H1 (cell line): ENCODE data around the gene MVP.

Source experiments
- BACH1 ChIP-seq: IDR thresholded peaks from 2 replicates; pipeline ENCODE4 v1.6.1; 2012; ENCODE audit warnings: low read length, improper control_type of control experiment
- CTCF ChIP-seq, 3 experiments: IDR thresholded peaks; 1 replicate in 2 of 3; 2 replicates in 1 of 3; pipeline versions ENCODE4 v1.5.1 to v1.6.1; 2011; ENCODE audit warnings: low read length in 3 of 3, mild to moderate bottlenecking in 3 of 3, inconsistent platforms in 2 of 3, low read depth in 1 of 3, moderate library complexity in 1 of 3; ENCODE audit not compliant: insufficient read depth in 1 of 3; ENCODE audit errors: control extremely low read depth in 1 of 3
- FOSL1 ChIP-seq: IDR thresholded peaks from 2 replicates; pipeline ENCODE4 v1.6.1; 2011; ENCODE audit warnings: mild to moderate bottlenecking, low read depth, low read length, moderate library complexity; ENCODE audit not compliant: insufficient read depth
- JUND ChIP-seq: IDR thresholded peaks from 2 replicates; pipeline ENCODE4 v1.6.1; 2011; ENCODE audit warnings: mild to moderate bottlenecking, improper control_type of control experiment, low read length
- NRF1 ChIP-seq: IDR thresholded peaks from 2 replicates; pipeline ENCODE4 v1.6.1; 2011; ENCODE audit warnings: mild to moderate bottlenecking, low read depth, low read length, improper control_type of control experiment
- POLR2A ChIP-seq, 2 experiments: IDR thresholded peaks; 1 replicate in 1 of 2; 2 replicates in 1 of 2; pipeline ENCODE4 v1.6.1; 2011; ENCODE audit warnings: low read depth in 2 of 2, low read length in 2 of 2, mild to moderate bottlenecking in 2 of 2; ENCODE audit errors: control extremely low read depth in 1 of 2
- RAD21 ChIP-seq, 2 experiments: IDR thresholded peaks in 1 of 2; conservative IDR thresholded peaks in 1 of 2; 2 replicates each; pipeline ENCODE4 v1.6.1; 2011; ENCODE audit warnings: low read depth in 2 of 2, low read length in 2 of 2, improper control_type of control experiment in 1 of 2, inconsistent platforms in 1 of 2, mild to moderate bottlenecking in 1 of 2, moderate library complexity in 1 of 2
- RBBP5 ChIP-seq: IDR thresholded peaks from 2 replicates; pipeline ENCODE4 v1.7.1; 2012; ENCODE audit warnings: low read depth, mild to moderate bottlenecking, inconsistent platforms, low read length, moderate library complexity, borderline replicate concordance
- SP1 ChIP-seq: IDR thresholded peaks from 2 replicates; pipeline ENCODE4 v1.6.1; 2011; ENCODE audit warnings: low read depth, low read length
- SRF ChIP-seq: IDR thresholded peaks from 2 replicates; pipeline ENCODE4 v1.6.1; 2011; ENCODE audit warnings: mild to moderate bottlenecking, low read depth, low read length, moderate library complexity
- TAF1 ChIP-seq: IDR thresholded peaks from 2 replicates; pipeline ENCODE4 v1.6.1; 2011; ENCODE audit warnings: mild to moderate bottlenecking, low read depth, low read length
- YY1 ChIP-seq: IDR thresholded peaks from 2 replicates; pipeline ENCODE4 v1.6.1; 2011; ENCODE audit warnings: low read depth, mild to moderate bottlenecking, low read length

- TF ChIP-seq BACH1 (no peak), SRF (no peak), YY1 (no peak), POLR2A (IDR thresholded peaks at IDR 0.05; ENCODE audit: control extremely low read depth in 1 of 2, low read depth in 2 of 2, low read length in 2 of 2) (no peak), CTCF (IDR thresholded peaks at IDR 0.05; ENCODE audit: control extremely low read depth in 1 of 3, insufficient read depth in 1 of 3, low read depth in 1 of 3, low read length in 3 of 3) (no peak), FOSL1 (no peak), NRF1 (no peak), SP1 (no peak), RAD21 (IDR thresholded peaks at IDR 0.05 in 1 of 2, conservative IDR thresholded peaks at IDR 0.05 in 1 of 2; ENCODE audit: low read depth in 2 of 2, low read length in 2 of 2) (no peak), JUND (no peak), TAF1 (no peak), RBBP5 (no peak)
These were observed 32.4 kb downstream of the MVP start for GRCh38 chr16:29852654-29853053.
